ENCODE data around the gene SYNGR1. TPM values are rescaled to one million over a fixed set of nuclear protein-coding genes. Genes with fewer than 3 reads are reported as not detected.
A peak's percentile ranks its signal among the peaks of the same experiment; 100 is the strongest.
"Not testable (repeated sequence)": the region's sequence is repeated elsewhere in the genome, so short reads cannot be mapped to it uniquely, and the experiment has no call there.

Gene SYNGR1
- total and polyA plus RNA-seq, 2 donors (not counting 1 experiment from before 2014, with no cell fraction given): 9.4 to 31.9 TPM

DNA sequence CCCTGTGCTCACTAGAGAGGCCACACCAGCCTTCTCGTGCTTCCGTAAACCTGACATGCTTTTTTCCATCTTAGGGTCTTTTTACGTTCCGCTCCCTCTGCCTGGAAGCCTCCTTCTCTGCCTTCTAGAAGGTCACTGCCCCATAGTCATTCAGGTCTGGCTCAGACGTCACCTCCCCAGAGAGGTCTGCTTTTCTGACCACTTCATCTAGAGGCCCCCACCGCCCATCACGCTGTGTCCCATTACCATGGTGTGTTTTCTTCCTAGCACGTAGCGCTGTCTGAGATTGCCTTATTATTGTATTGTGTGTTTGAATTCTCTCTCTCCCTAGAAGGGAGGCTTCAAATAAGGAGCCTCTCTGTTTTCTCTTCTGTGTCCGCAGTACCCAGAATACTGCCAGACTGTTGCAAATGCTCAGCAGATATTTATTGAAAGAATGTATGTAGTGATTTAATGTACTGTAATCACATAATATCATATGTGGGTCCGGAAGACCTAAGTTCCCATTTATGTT lies 59.8 kb downstream of the SYNGR1 start:
- no peaks in the 10 kb centered on the region for H3K9me3 Mint-ChIP-seq (ENCODE audit: insufficient read depth)
- no peak overlapping the region for H3K4me2 ChIP-seq (replicated peaks; ENCODE audit: low read depth, low read length, poor library complexity, severe bottlenecking)
- peaks cover 49% of the 10 kb centered on the region for H4K20me1 ChIP-seq (ENCODE audit: control insufficient read depth, insufficient read depth, low read length, poor library complexity, severe bottlenecking)
- intact Hi-C loops (cut with micrococcal nuclease): no loop called here
- ChIA-PET CTCF (interaction anchor here (0.9 kb wide), 1 partner anchor 10 kb away, joined by 3 read pairs; the partner anchor contains the start of gene TAB1), POLR2A (no interaction called here)
- H3K27ac Mint-ChIP-seq: no peak overlapping the region
- peaks cover 22% of the 10 kb centered on the region for H3K4me1 Mint-ChIP-seq
- H3K4me1 ChIP-seq (ENCODE audit: control insufficient read depth in 2 of 2, insufficient read depth in 2 of 2, low read length in 2 of 2): peaks cover 8 to 16% of the 10 kb centered on the region in 2 donors
- DNase-seq (no peak), ATAC-seq (ENCODE audit: low read depth) (no peak)
- H3K9me3 ChIP-seq (ENCODE audit: control extremely low read depth in 1 of 3, control insufficient read depth in 2 of 3, insufficient read depth in 1 of 3, low read length in 2 of 3): no peaks in the 10 kb centered on the region
- TF ChIP-seq, protein P1, sequence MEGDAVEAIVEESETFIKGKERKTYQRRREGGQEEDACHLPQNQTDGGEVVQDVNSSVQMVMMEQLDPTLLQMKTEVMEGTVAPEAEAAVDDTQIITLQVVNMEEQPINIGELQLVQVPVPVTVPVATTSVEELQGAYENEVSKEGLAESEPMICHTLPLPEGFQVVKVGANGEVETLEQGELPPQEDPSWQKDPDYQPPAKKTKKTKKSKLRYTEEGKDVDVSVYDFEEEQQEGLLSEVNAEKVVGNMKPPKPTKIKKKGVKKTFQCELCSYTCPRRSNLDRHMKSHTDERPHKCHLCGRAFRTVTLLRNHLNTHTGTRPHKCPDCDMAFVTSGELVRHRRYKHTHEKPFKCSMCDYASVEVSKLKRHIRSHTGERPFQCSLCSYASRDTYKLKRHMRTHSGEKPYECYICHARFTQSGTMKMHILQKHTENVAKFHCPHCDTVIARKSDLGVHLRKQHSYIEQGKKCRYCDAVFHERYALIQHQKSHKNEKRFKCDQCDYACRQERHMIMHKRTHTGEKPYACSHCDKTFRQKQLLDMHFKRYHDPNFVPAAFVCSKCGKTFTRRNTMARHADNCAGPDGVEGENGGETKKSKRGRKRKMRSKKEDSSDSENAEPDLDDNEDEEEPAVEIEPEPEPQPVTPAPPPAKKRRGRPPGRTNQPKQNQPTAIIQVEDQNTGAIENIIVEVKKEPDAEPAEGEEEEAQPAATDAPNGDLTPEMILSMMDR (IDR thresholded peaks at IDR 0.05): no peak
- no peak for TF ChIP-seq EZH2 (IDR thresholded peaks at IDR 0.05; ENCODE audit: borderline replicate concordance, insufficient read depth, low read depth, low read length, poor library complexity, severe bottlenecking)
- no peak overlapping the region for H3K27ac ChIP-seq (ENCODE audit: low read length in 2 of 2)
- no peak overlapping the region for H3K4me3 ChIP-seq (ENCODE audit: control extremely low read depth in 1 of 5, extremely low read depth in 1 of 5, insufficient read depth in 1 of 5, low read depth in 2 of 5, low read length in 4 of 5)
- peaks cover 77% of the 10 kb centered on the region for H3K79me2 ChIP-seq (ENCODE audit: control insufficient read depth, insufficient read depth, low read length)
- H3K27me3 Mint-ChIP-seq: no peaks in the 10 kb centered on the region
- H3K9ac ChIP-seq (ENCODE audit: low read length): no peak overlapping the region
- 97% methylated on average over 4 of the region's 11 CpGs for WGBS (ENCODE audit: insufficient coverage)
- H3K27me3 ChIP-seq (replicated peaks in 1 of 4; ENCODE audit: control extremely low read depth in 1 of 4, control insufficient read depth in 3 of 4, insufficient read depth in 4 of 4, low read length in 3 of 4): no peaks in the 10 kb centered on the region
- no peak overlapping the region for H3K4me3 Mint-ChIP-seq
- H2AFZ ChIP-seq (ENCODE audit: insufficient read depth, low read depth, low read length, poor library complexity, severe bottlenecking): no peak overlapping the region
- H3K36me3 ChIP-seq (replicated peaks in 1 of 2; ENCODE audit: control extremely low read depth in 1 of 2, control insufficient read depth in 1 of 2, extremely low read depth in 1 of 2, insufficient read depth in 2 of 2, low read length in 1 of 2): peaks cover 3 to 17% of the 10 kb centered on the region in 2 experiments

DNA sequence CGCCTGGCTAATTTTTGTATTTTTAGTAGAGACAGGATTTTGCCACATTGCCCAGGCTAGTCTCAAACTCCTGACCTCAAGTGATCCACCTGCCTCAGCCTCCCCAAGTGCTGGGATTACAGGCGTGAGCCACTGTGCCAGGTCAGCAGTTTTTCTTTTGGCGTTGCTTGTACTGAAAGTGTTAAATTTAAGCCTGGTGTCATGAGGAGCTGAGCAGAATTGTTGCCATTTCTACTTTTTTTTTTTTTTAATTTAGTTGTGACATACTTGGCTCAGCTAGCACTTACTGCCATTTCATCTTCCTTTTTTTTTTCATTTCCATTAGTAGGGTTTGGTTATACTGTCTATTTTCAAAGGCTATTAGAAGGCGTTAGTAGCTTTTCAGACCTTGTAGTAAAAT lies 60.5 kb downstream of the SYNGR1 start:
- DNase-seq (no peak), ATAC-seq (ENCODE audit: low read depth) (no peak)
- Mint-ChIP-seq H3K27ac (no peak overlapping the region), H3K4me3 (no peak overlapping the region), H3K27me3 (no peaks in the 10 kb centered on the region), H3K4me1 (peaks cover 22% of the 10 kb centered on the region), H3K9me3 (ENCODE audit: insufficient read depth) (no peaks in the 10 kb centered on the region)
- Histone ChIP-seq H3K79me2 (ENCODE audit: control insufficient read depth, insufficient read depth, low read length) (peaks cover 77% of the 10 kb centered on the region), H3K9ac (ENCODE audit: low read length) (no peak overlapping the region), H4K20me1 (ENCODE audit: control insufficient read depth, insufficient read depth, low read length, poor library complexity, severe bottlenecking) (peaks cover 47% of the 10 kb centered on the region), H3K4me2 (replicated peaks; ENCODE audit: low read depth, low read length, poor library complexity, severe bottlenecking) (no peak overlapping the region), H2AFZ (ENCODE audit: insufficient read depth, low read depth, low read length, poor library complexity, severe bottlenecking) (no peak overlapping the region), H3K9me3 (ENCODE audit: control extremely low read depth in 1 of 3, control insufficient read depth in 2 of 3, insufficient read depth in 1 of 3, low read length in 2 of 3) (no peaks in the 10 kb centered on the region), H3K36me3 (replicated peaks in 1 of 2; ENCODE audit: control extremely low read depth in 1 of 2, control insufficient read depth in 1 of 2, extremely low read depth in 1 of 2, insufficient read depth in 2 of 2, low read length in 1 of 2) (peaks cover 3 to 15% of the 10 kb centered on the region in 2 experiments), H3K4me1 (ENCODE audit: control insufficient read depth in 2 of 2, insufficient read depth in 2 of 2, low read length in 2 of 2) (peaks cover 8 to 16% of the 10 kb centered on the region in 2 donors), H3K27me3 (replicated peaks in 1 of 4; ENCODE audit: control extremely low read depth in 1 of 4, control insufficient read depth in 3 of 4, insufficient read depth in 4 of 4, low read length in 3 of 4) (no peaks in the 10 kb centered on the region), H3K4me3 (ENCODE audit: control extremely low read depth in 1 of 5, extremely low read depth in 1 of 5, insufficient read depth in 1 of 5, low read depth in 2 of 5, low read length in 4 of 5) (no peak overlapping the region), H3K27ac (ENCODE audit: low read length in 2 of 2) (no peak overlapping the region)
- ChIA-PET CTCF (interaction anchor here (0.6 to 1.2 kb wide), 3 partner anchors 79 to 119 kb away, joined by 3 to 4 read pairs (median 3); no protein-coding TSS in a partner anchor), POLR2A (no interaction called here)
- TF ChIP-seq, protein P1 (IDR thresholded peaks at IDR 0.05): no peak
- no peak for TF ChIP-seq EZH2 (IDR thresholded peaks at IDR 0.05; ENCODE audit: borderline replicate concordance, insufficient read depth, low read depth, low read length, poor library complexity, severe bottlenecking)
- intact Hi-C loops (cut with micrococcal nuclease): no loop called here
- 80% methylated on average over 2 of the region's 4 CpGs for WGBS (ENCODE audit: insufficient coverage)

- peaks cover 48% of the 10 kb centered on the region for H4K20me1 ChIP-seq (ENCODE audit: control insufficient read depth, insufficient read depth, low read length, poor library complexity, severe bottlenecking)
- H3K27ac Mint-ChIP-seq; H3K4me3 ChIP-seq (ENCODE audit: control extremely low read depth in 1 of 5, extremely low read depth in 1 of 5, insufficient read depth in 1 of 5, low read depth in 2 of 5, low read length in 4 of 5); intact Hi-C loops (cut with micrococcal nuclease); H3K4me2 ChIP-seq (replicated peaks; ENCODE audit: low read depth, low read length, poor library complexity, severe bottlenecking); H3K9me3 ChIP-seq (ENCODE audit: control extremely low read depth in 1 of 3, control insufficient read depth in 2 of 3, insufficient read depth in 1 of 3, low read length in 2 of 3); H3K27me3 Mint-ChIP-seq; H3K9ac ChIP-seq (ENCODE audit: low read length); ATAC-seq (ENCODE audit: low read depth); DNase-seq; H2AFZ ChIP-seq (ENCODE audit: insufficient read depth, low read depth, low read length, poor library complexity, severe bottlenecking); H3K27me3 ChIP-seq (replicated peaks in 1 of 4; ENCODE audit: control extremely low read depth in 1 of 4, control insufficient read depth in 3 of 4, insufficient read depth in 4 of 4, low read length in 3 of 4); H3K4me3 Mint-ChIP-seq; H3K9me3 Mint-ChIP-seq (ENCODE audit: insufficient read depth): not testable (repeated sequence)
- H3K27ac ChIP-seq (ENCODE audit: low read length in 2 of 2): peak overlapping the region in 1 of 2 donors; percentile 17
- H3K4me1 Mint-ChIP-seq: peaks cover 19% of the 10 kb centered on the region
- WGBS (ENCODE audit: insufficient coverage): 78% methylated on average over 9 of the region's 11 CpGs
- peaks cover 3 to 25% of the 10 kb centered on the region in 2 experiments for H3K36me3 ChIP-seq (replicated peaks in 1 of 2; ENCODE audit: control extremely low read depth in 1 of 2, control insufficient read depth in 1 of 2, extremely low read depth in 1 of 2, insufficient read depth in 2 of 2, low read length in 1 of 2)
- ChIA-PET CTCF (interaction anchor here (2.3 kb wide), 1 partner anchor 13 kb away, joined by 11 read pairs; the partner anchor contains the start of gene TAB1), POLR2A (interaction anchor here (1.0 kb wide), 1 partner anchor 108 kb away, joined by 3 read pairs; the partner anchor contains the start of gene ATF4)
- H3K79me2 ChIP-seq (ENCODE audit: control insufficient read depth, insufficient read depth, low read length): peaks cover 68% of the 10 kb centered on the region
- peaks cover 8 to 16% of the 10 kb centered on the region in 2 donors for H3K4me1 ChIP-seq (ENCODE audit: control insufficient read depth in 2 of 2, insufficient read depth in 2 of 2, low read length in 2 of 2)
Measured at GRCh38 chr22:39411828-39412365, 62.1 kb downstream of the SYNGR1 start.

Data from B cell (primary cell).